ENCODE data around the gene CHRNA4.
"Not testable (repeated sequence)": the region's sequence is repeated elsewhere in the genome, so short reads cannot be mapped to it uniquely, and the experiment has no call there.

The CHRNA4 gene

DNA sequence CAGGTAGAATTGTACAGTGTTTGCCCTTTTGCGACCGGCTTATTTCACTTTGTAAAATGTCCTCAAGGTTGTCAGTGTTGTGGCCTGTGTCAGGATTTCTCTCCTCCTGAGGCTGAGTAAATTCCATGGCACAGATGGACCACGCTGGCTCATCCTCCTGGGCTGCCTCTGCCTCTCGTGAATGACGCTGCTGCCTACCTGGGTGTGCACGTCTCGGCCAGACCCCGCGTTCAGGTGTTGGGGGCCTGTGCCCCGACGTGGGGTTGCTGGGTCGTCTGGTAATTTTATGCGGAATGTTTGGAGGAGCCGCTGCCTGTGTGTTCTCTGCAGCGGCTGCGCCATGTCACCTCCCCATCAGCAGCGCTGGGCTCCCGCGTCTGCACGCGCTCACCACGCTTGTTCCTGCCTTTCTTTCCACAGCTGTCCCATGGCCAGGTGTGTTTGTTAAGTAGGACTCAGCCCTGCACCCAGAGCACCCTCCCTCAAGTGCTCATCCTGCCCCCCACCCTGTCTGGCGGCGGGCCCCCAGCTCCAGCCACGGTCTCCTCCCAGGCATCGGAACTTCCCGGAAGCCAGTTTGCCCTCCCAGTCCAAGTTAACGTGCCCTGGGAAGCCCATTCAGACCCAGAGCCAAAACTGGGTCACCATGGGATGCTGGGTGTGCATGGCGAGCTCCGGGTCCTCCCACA is 36.1 kb upstream of the CHRNA4 start:
- DNase-seq: no peak

DNA sequence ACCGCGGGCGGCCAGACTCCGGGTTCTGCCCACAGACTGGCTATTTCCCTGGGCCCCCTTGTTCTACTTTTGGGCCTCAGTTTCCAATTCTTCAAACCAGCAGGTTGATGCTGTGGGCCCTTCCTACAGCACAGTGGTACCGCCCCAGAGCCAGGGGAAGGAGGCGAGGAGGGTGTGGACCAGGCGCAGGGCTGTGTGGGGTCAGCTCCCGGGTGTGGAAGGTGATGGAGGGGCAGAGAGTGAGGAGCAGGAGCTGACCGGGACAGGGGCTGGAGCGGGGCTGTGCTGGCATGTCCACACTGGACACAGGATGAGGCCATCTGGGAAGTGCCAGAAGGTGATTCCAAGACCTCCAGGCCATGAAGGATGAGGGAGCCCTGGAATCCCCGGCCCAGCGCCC is 35.2 kb upstream of the CHRNA4 start:
- no peak for DNase-seq

DNA sequence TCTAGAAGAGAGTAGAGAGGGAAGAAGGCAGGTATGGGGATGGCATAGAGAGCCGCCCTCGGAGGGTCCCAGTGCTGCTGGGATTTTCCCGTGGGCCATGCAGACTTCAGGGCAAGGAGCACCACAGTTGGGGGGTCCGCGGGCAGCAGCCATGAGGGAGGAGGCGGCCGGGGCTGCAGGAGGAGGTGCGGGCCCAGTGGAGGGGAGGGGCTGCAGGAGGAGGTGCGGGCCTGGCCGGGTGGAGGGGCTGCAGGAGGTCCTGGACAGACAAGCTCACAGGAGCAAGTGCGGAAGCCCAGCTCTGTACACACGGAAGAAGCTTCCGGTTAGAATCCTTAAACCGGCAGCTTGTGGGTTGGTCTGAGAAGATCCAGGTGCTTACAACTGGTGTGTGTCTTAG is 34.6 kb upstream of the CHRNA4 start:
- DNase-seq: no peak

DNA sequence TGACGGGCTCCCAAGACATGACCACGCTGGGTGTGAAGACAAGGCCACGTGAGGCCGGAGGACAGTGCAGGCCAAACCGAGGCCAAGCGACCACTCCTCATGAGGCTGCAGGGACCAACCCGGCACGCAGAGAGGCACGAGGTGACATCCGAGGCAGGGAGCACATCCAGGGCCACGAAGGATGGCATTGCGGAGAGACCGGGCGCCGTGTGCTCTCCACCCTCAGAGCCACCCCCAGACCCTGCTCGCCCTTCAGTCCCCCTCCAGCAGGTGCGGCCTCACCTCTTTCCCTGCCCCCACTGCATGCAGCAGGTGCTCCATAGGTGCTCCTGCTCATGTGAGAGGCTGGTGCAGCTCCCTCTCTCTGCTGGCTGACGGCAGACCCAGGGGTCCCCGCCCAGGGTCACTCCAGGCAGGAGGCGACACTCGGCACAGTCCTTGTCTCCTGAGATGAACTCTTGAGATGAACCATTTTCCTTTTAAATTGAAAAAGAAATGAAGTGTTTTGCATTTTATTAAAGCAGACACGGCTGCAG is 33.8 kb upstream of the CHRNA4 start:
- no peak for DNase-seq

DNA sequence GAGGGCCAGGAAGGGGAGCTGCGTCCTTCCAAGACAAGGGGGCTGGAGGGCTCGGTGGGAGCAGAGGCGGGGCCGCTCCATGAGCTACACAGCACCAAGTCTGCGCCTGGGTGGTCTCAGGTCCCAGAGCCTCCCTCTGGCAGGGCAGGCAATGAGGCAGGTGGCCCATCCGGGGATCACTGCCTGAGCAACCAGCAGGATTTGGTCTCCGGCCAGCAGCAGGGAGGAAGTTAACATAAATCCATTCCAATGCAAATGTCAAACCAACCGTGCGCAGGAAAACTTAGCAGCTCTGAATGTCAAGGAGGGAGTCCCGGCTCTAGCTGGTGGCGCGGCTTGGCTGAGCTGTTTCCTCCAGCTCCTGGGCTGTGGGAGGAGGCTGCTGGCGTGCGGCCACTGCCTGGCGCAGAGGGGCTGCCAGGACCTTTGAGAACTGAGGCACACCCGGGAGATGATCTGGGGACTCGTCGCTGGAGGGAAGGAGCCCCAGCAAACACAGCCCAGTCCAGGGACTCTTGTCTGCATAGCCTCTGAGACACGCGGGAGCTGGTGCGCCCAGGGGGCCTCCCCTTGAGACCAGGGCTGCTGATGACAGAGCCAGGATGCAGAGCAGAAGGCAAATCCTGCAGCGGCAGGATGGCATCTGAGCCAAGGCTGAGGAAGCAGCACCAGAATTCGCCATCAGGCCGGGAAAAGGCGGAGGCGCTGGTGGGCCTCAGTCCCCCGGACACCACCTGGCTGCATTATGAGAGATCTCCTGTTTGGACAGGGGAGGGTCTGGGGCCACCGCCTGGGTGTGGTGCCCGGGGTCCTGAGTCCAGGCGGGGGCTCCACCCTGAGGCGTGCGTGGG is 33.1 kb upstream of the CHRNA4 start:
- no peak for DNase-seq

DNA sequence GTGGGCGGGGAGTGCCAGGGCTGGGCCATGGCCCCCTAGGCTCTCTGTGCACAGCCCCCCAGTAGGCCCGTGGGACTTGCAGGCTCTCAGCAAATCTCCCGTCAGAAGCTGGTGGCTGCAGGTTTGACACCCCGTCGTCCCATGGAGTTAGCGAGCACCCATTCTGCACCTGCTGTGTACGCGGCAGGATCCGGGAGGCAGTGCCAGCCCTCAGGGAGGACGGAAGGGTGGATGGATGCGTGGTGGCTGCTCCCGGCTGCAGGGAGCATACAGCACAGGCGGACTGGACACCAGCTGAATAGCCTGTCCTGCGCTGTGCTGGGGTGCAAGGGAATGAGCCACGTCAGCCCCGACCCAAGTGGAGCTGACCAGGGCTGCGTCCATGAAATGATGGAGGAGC is 32.4 kb upstream of the CHRNA4 start:
- no peak for DNase-seq

DNA sequence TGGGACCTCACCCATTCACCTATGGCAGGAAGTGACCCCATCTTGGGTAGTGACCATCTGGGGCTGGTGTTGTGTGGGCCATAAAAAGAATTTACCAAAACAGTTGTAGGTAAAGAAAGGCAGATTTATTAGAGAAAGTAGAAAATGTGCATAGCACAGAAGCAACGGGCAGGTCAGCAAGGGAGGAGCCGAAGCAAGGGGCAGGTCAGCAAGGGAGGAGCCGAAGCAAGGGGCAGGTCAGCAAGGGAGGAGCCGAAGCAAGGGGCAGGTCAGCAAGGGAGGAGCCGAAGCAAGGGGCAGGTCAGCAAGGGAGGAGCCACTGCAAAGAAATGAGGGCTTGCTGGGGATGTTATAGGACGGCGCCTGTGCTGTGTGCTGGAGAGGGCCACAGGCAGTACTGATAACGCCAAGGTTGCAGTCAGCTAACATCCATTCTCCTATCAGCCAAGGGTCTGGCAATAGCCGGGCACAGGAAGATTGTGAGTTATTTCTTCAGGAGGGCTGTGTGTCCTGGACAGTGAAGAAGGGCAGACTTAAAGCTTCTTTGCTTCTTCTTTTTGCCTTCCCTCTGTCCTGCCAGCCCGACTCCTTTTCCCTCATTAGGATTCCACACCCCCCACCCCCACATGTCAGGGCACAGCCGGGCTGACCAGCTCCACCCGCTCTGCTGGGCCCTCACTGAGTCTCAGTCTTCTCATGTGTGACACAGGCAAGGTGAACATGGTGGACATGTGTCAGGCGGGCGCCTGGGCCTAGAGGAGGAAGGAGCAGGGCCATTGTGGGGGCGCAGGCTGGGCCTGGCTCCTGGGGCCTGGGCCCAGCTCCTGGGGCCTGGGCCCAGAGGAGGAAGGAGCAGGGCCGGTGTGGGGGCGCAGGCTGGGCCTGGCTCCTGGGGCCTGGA is 31.6 kb upstream of the CHRNA4 start:
- DNase-seq: no peak

DNA sequence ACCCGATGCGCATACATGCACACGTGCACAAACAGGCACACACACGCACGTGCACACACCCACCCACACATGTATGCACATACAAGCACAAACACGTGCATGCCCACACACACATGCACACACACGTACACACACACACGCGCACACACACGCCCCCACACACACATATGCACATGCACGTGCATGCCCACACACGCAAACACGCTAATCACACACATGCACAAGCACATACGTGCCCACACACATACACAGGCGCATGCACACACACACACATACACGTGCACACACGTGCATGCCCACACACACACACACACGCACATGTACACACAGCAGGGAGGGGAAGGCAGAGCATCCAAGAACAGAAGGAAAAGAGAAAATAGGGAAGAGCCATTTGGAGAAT is 26.8 kb upstream of the CHRNA4 start:
- no peak for DNase-seq

DNA sequence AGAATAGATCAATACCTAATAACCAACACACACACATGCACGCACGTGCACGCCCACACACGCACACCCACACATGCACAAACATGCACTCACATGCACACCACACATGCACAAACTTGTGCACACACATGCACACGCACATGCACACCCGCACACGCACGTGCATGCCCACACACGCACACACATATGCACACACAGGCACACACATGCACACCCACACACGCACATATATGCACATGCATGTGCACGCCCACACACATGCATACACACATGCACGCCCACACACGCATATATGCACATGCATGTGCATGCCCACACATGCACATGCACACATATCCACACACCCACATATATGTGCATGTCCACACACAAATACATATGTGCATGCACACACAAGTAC is 26.2 kb upstream of the CHRNA4 start:
- no peak for DNase-seq

DNA sequence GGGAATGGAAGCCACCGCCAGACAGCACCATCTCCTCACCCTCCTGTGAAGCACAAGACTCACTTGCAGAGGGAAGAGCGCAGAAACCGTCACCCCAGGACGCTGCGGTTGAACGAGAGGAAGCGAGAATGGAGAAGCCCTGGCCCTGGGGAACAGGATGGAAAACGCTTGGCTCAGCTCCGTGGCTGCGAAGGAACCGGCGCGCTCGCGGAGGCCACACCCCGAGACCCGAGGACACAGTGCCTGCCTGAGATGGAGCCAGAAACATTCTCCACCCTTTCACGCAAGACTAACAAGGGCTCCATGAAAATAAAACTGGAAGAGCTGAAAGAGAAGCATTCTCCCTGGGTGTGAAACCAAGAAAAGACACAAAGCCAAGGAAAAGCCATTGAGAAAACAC is 25.3 kb upstream of the CHRNA4 start:
- no peak for DNase-seq

DNA sequence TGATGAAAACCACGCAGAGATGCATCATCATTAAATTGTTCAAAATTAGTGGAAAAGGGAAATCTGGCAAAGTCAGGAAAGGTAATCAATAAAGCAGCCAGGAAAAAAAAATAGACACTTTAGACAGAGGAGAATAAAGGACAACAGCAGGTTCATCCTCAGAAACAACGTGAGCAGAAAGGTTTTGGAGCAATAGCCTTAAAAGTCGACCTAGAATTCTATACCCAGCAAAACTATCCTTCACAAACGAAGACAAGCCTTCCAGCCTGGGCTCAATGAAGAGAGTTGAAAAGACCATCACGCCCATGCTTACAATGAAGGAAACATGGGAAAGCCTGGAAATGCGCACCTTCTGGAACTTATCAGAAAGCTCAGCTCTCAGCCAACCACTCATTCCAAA is 24.7 kb upstream of the CHRNA4 start:
- DNase-seq: no peak

DNA sequence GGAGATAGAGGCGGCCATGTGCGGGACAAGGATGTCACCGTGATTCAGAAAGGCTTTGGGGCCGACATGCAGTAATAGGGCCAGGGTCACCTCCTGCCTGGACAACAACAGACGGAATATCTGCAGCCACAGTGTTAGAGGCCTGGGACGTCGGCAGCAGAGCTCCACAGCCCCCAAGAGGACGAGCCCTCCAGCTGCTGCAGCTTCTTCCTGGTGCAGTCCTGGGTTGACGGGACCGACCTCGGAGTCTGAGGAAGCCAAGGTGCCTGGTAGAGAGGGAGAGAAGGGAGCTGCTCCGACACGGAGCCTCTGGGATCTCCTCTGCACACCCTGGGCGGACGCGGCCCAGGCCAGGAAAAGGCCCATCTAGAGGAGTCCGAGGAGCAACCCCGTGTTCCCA is 23.2 kb upstream of the CHRNA4 start:
- no peak for DNase-seq

DNA sequence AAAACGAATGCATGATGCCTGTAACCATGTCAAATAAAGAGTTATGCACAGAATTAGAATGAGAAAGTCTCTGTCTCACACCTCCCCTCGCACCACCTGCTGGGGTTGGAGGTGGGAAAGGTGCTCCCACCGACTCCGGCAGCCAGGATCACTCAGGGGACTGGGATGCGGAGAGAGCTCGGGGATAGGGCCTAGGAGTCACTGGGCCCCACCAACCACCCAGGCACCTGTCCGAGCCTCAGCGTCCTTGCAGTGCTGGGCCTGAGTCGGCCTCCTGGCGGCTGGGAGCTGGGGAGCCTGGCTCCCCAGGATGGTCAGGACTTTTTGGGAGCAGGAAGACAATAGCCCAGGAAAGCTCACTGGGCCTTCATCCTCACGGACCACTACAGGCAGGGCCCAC is 22.4 kb upstream of the CHRNA4 start:
- no peak for DNase-seq

DNA sequence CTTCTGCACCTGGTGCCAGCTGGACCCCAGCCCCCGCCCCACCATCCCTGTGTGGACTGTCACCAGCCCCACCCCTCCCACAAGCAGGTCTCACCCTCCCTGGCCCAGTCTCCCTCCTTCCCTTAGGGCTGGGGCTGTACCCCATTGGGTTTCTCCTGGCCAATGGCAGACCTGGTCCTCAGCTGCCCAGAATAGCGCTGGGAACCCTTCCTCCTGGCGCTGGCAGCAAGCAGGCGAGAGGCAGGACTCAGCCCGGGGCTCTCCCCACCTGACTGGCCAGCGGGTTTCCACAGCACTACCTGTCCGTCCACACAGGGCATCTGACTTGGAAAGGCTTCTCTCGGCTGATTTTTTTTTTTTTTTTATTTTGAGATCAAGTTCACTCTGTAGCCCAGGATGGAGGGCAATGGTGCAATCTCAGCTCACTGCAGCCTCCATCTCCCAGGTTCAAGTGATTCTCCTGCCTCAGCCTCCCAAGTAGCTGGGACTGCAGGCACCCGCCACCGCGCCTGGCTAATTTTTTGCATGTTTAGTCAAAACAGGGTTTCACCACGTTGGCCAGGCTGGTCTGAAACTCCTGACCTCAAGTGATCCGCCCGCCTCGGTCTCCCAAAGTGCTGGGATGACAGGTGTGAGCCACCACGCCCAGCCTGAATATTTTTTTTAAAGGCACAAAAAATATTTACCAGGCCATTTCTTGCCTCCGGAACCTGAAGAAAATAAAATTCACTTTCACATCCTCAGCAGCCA is 21.6 kb upstream of the CHRNA4 start:
- no peak for DNase-seq

DNA sequence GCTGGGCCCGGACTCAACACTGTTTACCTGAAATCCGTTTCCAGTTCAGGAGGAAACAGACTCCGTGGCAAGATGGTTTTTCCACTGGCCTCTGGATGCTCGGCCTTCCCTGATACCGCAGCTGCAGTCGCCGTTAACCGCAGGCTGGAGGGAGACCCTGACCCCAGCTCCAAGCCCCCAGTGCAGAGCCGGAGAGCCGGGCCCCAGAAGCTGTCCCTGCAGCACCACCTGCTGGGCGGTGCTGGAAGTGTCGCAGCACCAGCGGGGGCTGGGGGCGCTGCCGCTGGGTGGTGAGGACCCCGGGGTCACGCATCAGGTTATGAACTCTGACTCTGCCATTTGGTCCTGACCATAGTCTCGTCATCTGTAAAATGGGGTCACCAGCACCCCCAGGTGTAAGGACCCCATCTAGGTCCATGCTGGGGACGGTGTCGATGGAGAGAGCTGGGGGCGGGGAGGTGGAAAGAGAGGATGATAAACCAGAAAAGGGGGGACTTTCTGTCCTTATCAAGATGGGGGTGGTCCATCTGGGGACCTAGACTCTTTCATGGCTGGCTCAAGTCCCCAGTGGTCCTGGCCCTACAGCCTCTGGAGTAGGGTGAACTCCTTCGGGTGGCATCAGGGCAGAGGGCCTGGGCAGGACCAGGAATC is 20.8 kb upstream of the CHRNA4 start:
- DNase-seq: peak; percentile 52

DNA sequence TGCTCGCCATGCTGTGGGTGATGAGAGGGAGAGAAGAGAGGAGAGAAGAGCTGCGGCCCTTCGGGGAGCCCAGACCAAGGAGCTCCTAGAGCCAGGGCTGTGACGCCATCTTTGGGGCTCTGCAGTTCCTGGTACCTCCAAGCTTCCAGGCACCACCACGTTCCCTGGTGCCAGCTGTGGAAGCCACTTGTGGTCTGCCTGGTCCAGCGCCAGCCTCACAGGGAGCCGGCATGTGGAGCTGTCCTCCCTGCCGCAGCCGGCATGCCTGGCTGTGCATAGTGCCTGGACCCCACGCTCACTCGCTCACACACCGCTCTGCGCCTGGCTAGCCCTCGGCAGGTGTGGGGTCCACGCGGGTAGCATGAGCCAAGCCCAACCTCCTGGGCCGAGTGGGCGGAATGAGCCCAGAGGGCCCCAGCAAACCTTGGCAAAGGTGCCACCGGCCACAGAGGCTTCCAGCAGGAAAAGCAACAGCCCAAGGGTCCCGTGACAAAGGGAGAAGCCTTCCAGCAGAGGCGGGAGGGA is 19.3 kb upstream of the CHRNA4 start:
- no peak for DNase-seq

DNA sequence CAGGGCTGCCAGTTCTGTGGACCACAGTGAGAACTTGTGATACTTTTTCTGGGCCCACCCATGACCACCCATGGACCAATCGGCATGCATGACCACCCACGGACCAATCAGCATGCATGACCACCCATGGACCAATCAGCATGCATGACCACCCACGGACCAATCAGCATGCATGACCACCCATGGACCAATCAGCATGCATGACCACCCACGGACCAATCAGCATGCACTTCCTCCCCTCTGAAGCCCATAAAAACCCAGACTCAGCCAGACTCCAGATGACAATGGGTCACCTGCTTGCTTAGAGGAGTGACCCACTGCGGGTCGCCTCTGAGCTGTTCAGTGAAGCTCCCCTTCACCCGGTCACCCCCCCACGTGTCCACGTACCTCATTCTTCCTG is 18.7 kb upstream of the CHRNA4 start:
- not testable (repeated sequence) for DNase-seq

DNA sequence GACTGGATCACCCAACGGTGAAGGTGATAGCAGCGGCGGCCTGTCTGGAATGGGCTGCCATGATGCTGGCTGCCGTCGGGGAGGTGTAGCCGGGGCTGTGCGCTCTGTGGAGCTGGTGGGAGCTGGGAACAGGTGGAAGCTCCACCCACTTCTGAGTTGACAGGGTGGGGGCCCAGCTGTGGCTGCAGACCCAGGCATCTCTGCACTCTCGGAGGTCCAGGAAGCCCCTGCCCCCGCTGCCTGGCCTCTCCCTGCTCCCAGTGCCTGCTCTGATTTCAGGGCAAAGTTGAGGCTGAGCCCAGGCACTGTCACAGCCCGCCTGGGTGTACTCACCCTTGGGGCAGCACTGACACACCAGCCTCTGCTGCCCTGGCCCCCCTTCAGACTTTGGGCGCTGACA is 18.1 kb upstream of the CHRNA4 start:
- no peak for DNase-seq

DNA sequence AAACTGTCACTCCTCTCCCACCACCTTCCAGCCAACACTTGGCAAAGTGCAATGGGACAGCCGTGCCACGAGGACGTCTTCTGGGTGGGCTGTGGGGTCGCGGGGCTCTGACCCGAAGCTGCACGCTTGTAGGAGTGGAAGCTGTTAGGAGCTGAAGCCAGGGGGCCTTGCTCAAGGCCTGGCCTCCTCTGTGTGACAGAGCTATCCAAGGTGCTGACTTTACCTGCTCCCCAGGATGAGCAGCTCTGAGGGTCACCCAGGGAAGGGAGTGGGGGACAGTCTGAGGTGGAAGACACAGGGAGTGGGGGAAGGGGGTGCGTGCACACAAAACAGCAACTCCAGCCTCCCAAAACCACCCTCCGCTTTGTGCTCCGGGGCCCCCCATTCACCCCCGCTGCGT is 17.5 kb upstream of the CHRNA4 start:
- DNase-seq: no peak

DNA sequence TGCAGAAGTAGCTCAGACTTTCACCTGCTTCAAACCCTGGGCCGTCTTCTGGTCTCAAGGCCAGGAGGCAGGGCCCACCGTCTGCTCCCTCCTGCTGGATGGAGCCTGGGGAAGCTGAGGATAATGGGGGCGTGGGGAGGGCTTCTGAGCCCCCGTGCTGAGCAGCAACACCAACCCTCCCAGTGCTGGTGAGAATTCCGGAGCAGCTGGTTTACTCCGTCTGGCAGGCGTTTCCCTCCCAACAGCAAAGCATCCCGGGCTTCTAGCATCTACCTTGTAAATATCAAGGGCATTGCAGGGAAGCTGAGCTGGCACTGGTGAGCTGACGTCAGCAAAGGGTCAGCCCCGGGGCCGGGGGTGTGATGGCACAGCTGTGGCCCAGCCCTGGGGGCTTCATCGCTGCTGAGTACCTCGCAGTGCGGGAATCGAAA is 16.8 kb upstream of the CHRNA4 start:
- DNase-seq: no peak

DNA sequence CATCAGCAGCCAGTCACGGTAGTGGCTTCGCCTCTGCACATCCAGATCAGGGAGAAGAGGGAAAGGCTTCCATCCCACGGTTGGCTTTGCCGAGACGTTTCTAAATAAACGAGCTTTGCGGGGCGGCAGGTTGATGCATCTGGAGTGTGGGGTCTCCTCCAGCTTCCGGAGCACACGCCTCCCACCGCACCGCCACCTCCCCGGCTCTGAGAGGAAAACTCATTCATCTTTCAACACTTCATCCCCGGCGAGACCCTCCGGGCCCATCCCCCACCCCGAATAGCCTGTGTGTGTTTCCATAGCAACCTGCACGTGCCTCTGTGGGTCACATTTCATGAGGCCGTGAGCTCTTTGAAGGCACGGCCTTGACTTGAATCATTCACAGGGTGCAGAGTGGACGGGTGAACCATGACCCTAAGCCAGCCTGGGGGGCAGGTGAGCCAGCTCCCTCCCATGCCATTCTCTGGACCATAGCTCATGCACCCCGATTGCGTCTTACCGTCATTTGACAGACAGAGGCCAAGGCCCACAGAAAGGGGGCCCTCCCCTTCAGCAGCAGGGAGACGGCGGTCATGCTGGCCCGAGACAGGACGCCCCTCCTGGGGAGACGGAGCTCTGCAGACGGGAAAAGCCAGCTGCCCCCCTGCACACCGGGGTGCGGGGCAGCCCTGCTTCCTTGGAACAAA is 16.2 kb upstream of the CHRNA4 start:
- peak; percentile 36 for DNase-seq
